Measurements from ENCODE around the gene PPP1R9A. TPM values are rescaled to one million over a fixed set of nuclear protein-coding genes. Genes with fewer than 3 reads are reported as not detected.

The PPP1R9A gene
- total and polyA plus RNA-seq, 10 of the 15 experiments (the other 5 are each of a cell fraction or from before 2014, with no cell fraction given) = 0.04 to 0.12 TPM; not detected in 8

GRCh38 chr7:95054386-95054785 is 147.0 kb downstream of the PPP1R9A start (continued):
- TF ChIP-seq CUX1 (IDR thresholded peaks at IDR 0.05; ENCODE audit: insufficient replicate concordance, low read depth, low read length) (no peak), IRF5 (IDR thresholded peaks at IDR 0.05; ENCODE audit: borderline replicate concordance) (no peak), ASH2L (IDR thresholded peaks at IDR 0.05; ENCODE audit: borderline replicate concordance, low read depth) (no peak), ESRRA (IDR thresholded peaks at IDR 0.05; ENCODE audit: low read length) (no peak), SRF (IDR thresholded peaks at IDR 0.05; ENCODE audit: low read depth in 2 of 2, low read length in 2 of 2) (no peak), NFIC (IDR thresholded peaks at IDR 0.05; ENCODE audit: low read depth, low read length) (no peak)

GRCh38 chr7:95055295-95055694 is 147.9 kb downstream of the PPP1R9A start:
- FAIRE-seq (no peak), ATAC-seq (no peak), DNase-seq (ENCODE audit: low read depth, low spot score) (no peak)
- no peaks in the 10 kb centered on the region for H3K36me3 ChIP-seq (ENCODE audit: control insufficient read depth in 2 of 2, insufficient read depth in 2 of 2, low read length in 1 of 2)
- intact Hi-C loops (cut with micrococcal nuclease; ENCODE audit: unreplicated experiment) = no loop called here
- H3K27me3 ChIP-seq (replicated peaks in 1 of 2; ENCODE audit: control insufficient read depth in 2 of 2, insufficient read depth in 2 of 2, low read length in 1 of 2) = no peaks in the 10 kb centered on the region; a peak in 1 of 4 replicates
- no TSS peak for BruUV-seq (replicated peaks)
- RAD21 ChIA-PET (ENCODE audit: unreplicated experiment) = no interaction called here
- no peak overlapping the region for H3K9ac ChIP-seq (ENCODE audit: control insufficient read depth, insufficient read depth, low read length)
- no peak overlapping the region for H3K4me3 ChIP-seq
- H3K27ac ChIP-seq (ENCODE audit: control insufficient read depth, insufficient read depth) = no peak overlapping the region
- POLR2A ChIA-PET = no interaction called here
- H2AFZ ChIP-seq (ENCODE audit: control insufficient read depth, low read depth, low read length) = no peak overlapping the region
- WGBS (ENCODE audit: insufficient coverage, insufficient replicate concordance, low lambda C conversion rate, missing lambda C conversion rate) = 26% methylated on average over 1 of the region's 1 CpG
- CTCF ChIA-PET = interaction anchor here (1.2 kb wide), 1 partner anchor 8 kb away, joined by 3 read pairs; no protein-coding TSS in a partner anchor
- H3K4me1 ChIP-seq (ENCODE audit: control insufficient read depth, insufficient read depth, low read length) = no peaks in the 10 kb centered on the region
- in situ Hi-C loops (cut with MboI) = no loop called here
- SMC1A ChIA-PET (ENCODE audit: uncharacterized antibody, unreplicated experiment) = no interaction called here
- no peaks in the 10 kb centered on the region for H3K79me2 ChIP-seq (ENCODE audit: control insufficient read depth, insufficient read depth, low read length)
- H4K20me1 ChIP-seq (ENCODE audit: control insufficient read depth, insufficient read depth) = no peaks in the 10 kb centered on the region
- no peaks in the 10 kb centered on the region for H3K9me3 ChIP-seq (replicated peaks; ENCODE audit: control insufficient read depth, insufficient read depth, low read length)
- no peak overlapping the region for H3K4me2 ChIP-seq (ENCODE audit: control insufficient read depth, insufficient read depth)
- TF ChIP-seq BCLAF1 (IDR thresholded peaks at IDR 0.05) (no peak), ZZZ3 (IDR thresholded peaks at IDR 0.05; ENCODE audit: control insufficient read depth, insufficient read length, low read depth) (no peak), NKRF (conservative IDR thresholded peaks at IDR 0.05) (no peak), EGR1 (IDR thresholded peaks at IDR 0.05; ENCODE audit: borderline replicate concordance in 1 of 2, low read depth in 2 of 2, low read length in 2 of 2) (no peak), ZNF622 (IDR thresholded peaks at IDR 0.05) (no peak)

All from GM12878 (cell line).